Panc1 (cell line): Measurements from ENCODE around the gene TMEM253. TPM values are rescaled to one million over a fixed set of nuclear protein-coding genes. Genes with fewer than 3 reads are reported as not detected.
A peak's percentile ranks its signal among the peaks of the same experiment; 100 is the strongest.

Experiments used
- ATAC-seq: fragments of 200-7000 bp; cut with Tn5 transposase; 2 replicates; pipeline ENCODE4 v1.9.1; 2020; ENCODE audit warnings: mild to moderate bottlenecking, moderate library complexity
- BruUV-seq: library from RNA; stranded (reverse); fragments of 400-500 nt; replicated peaks from 2 replicates; lab custom pipeline; 2021; lab: Mats Ljungman, UMichigan
- CTCF ChIA-PET: fragments of 300-600 bp; sonication (Branson Sonifier 250); formaldehyde crosslinking; loops from one replicate; lab custom pipeline; 2022; ENCODE audit warnings: antibody characterized with exemption; lab: Charles Lee
- POLR2A ChIA-PET: fragments of 300-600 bp; sonication (Branson Sonifier 250); formaldehyde crosslinking; loops from one replicate; lab custom pipeline; 2022; ENCODE audit warnings: antibody characterized with exemption; lab: Charles Lee
- DNase-seq: peaks from one replicate; pipeline ENCODE4 v3.0.0-alpha.2; 2010; ENCODE audit warnings: low read depth, low spot score
- H3K27ac ChIP-seq: 2 replicates; pipeline ENCODE4 v1.5.1; 2011; ENCODE audit warnings: mild to moderate bottlenecking, low read length, inconsistent platforms
- H3K27me3 ChIP-seq: fragments of 200-500 bp; sonication (Bioruptor generic); 2 replicates; pipeline ENCODE4 v1.6.0; 2014; ENCODE audit warnings: low read length, inconsistent platforms; ENCODE audit not compliant: control insufficient read depth, insufficient read depth
- H3K36me3 ChIP-seq: fragments of 200-500 bp; sonication (Bioruptor generic); 2 replicates; pipeline ENCODE4 v1.5.1; 2014; ENCODE audit warnings: inconsistent platforms, mild to moderate bottlenecking, low read length, moderate library complexity; ENCODE audit not compliant: control insufficient read depth, insufficient read depth
- H3K4me1 ChIP-seq: 2 replicates; pipeline ENCODE4 v1.5.1; 2011; ENCODE audit warnings: inconsistent platforms, mild to moderate bottlenecking, low read length, moderate library complexity; ENCODE audit not compliant: control insufficient read depth, insufficient read depth
- H3K4me3 ChIP-seq, 2 experiments: 2 replicates each; pipeline ENCODE4 v1.5.1; 2011 to 2012; ENCODE audit warnings: low read depth in 2 of 2, low read length in 2 of 2, mild to moderate bottlenecking in 2 of 2, inconsistent platforms in 1 of 2, moderate library complexity in 1 of 2
- H3K9me3 ChIP-seq: fragments of 200-500 bp; sonication (Bioruptor generic); 2 replicates; pipeline ENCODE4 v1.5.1; 2014; ENCODE audit warnings: low read depth, mild to moderate bottlenecking, inconsistent platforms, low read length, moderate library complexity; ENCODE audit not compliant: control insufficient read depth, insufficient read depth
- POLR2AphosphoS5 ChIP-seq: IDR thresholded peaks from 2 replicates; pipeline ENCODE4 v1.6.1; 2012; ENCODE audit warnings: mild to moderate bottlenecking, low read depth, low read length, moderate library complexity
- SIN3A ChIP-seq: IDR thresholded peaks from 2 replicates; pipeline ENCODE4 v1.6.1; 2012; ENCODE audit warnings: low read depth, mild to moderate bottlenecking, low read length, moderate library complexity, borderline replicate concordance; ENCODE audit not compliant: insufficient read depth
- TCF7L2 ChIP-seq: IDR thresholded peaks from 2 replicates; pipeline ENCODE4 v1.6.1; 2011; ENCODE audit warnings: mild to moderate bottlenecking, low read depth, low read length, inconsistent platforms
- in situ Hi-C: cut with HindIII; loops from 2 replicates; pipeline ENCODE4 v1.10.0; 2016; ENCODE audit warnings: low sequenced_read_pairs, low pct_unique_long_range_greater_than_20kb
- intact Hi-C: fragments of 100-400 bp; cut with micrococcal nuclease; formaldehyde crosslinking; loops from one replicate; pipeline ENCODE4 v1.10.0; 2022; ENCODE audit not compliant: unreplicated experiment
- total RNA-seq: library from RNA; stranded (reverse); gene quantifications from one replicate; pipeline ENCODE4 v1.2.1, GENCODE V29; 2021; ENCODE audit not compliant: unreplicated experiment
- TF ChIP-seq, protein P1 (sequence below), 2 experiments: IDR thresholded peaks; 2 replicates each; pipeline ENCODE4 v1.6.1; 2011 to 2012; ENCODE audit warnings: low read depth in 2 of 2, control low read depth in 1 of 2, low read length in 1 of 2, mild to moderate bottlenecking in 1 of 2, moderate library complexity in 1 of 2; ENCODE audit not compliant: insufficient read depth in 1 of 2
- TF ChIP-seq, protein P2 (sequence below): fragments of 450-650 bp; IDR thresholded peaks from 2 replicates; pipeline ENCODE4 v1.5.1; 2017; ENCODE audit warnings: mild to moderate bottlenecking

Gene TMEM253
- total RNA-seq, 1 experiment from 2014 or later, result 0.33 TPM

DNA sequence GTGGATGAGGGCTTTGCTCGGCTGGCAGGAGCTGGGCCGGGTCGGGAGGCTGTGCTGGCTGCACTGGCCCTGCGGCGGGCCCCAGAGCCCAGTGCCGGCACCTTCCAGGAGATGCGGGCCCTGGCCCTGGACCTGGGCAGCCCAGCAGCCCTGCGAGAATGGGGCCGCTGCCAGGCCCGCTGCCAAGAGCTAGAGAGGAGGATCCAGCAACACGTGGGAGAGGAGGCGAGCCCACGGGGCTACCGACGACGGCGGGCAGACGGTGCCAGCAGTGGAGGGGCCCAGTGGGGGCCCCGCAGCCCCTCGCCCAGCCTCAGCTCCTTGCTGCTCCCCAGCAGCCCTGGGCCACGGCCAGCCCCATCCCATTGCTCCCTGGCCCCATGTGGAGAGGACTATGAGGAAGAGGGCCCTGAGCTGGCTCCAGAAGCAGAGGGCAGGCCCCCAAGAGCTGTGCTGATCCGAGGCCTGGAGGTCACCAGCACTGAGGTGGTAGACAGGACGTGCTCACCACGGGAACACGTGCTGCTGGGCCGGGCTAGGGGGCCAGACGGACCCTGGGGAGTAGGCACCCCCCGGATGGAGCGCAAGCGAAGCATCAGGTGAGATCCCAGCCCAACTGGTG is 19.2 kb upstream of the TMEM253 start:
- DNase-seq, result no peak
- H3K4me1 ChIP-seq, result no peaks in the 10 kb centered on the region
- no peak overlapping the region for H3K4me3 ChIP-seq
- TF ChIP-seq POLR2AphosphoS5 (no peak), TCF7L2 (no peak), SIN3A (no peak)
- TF ChIP-seq, protein P1, sequence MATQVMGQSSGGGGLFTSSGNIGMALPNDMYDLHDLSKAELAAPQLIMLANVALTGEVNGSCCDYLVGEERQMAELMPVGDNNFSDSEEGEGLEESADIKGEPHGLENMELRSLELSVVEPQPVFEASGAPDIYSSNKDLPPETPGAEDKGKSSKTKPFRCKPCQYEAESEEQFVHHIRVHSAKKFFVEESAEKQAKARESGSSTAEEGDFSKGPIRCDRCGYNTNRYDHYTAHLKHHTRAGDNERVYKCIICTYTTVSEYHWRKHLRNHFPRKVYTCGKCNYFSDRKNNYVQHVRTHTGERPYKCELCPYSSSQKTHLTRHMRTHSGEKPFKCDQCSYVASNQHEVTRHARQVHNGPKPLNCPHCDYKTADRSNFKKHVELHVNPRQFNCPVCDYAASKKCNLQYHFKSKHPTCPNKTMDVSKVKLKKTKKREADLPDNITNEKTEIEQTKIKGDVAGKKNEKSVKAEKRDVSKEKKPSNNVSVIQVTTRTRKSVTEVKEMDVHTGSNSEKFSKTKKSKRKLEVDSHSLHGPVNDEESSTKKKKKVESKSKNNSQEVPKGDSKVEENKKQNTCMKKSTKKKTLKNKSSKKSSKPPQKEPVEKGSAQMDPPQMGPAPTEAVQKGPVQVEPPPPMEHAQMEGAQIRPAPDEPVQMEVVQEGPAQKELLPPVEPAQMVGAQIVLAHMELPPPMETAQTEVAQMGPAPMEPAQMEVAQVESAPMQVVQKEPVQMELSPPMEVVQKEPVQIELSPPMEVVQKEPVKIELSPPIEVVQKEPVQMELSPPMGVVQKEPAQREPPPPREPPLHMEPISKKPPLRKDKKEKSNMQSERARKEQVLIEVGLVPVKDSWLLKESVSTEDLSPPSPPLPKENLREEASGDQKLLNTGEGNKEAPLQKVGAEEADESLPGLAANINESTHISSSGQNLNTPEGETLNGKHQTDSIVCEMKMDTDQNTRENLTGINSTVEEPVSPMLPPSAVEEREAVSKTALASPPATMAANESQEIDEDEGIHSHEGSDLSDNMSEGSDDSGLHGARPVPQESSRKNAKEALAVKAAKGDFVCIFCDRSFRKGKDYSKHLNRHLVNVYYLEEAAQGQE (IDR thresholded peaks at IDR 0.05; ENCODE audit: insufficient read depth in 1 of 2, low read depth in 2 of 2, low read length in 1 of 2), result no peak
- TF ChIP-seq, protein P2, sequence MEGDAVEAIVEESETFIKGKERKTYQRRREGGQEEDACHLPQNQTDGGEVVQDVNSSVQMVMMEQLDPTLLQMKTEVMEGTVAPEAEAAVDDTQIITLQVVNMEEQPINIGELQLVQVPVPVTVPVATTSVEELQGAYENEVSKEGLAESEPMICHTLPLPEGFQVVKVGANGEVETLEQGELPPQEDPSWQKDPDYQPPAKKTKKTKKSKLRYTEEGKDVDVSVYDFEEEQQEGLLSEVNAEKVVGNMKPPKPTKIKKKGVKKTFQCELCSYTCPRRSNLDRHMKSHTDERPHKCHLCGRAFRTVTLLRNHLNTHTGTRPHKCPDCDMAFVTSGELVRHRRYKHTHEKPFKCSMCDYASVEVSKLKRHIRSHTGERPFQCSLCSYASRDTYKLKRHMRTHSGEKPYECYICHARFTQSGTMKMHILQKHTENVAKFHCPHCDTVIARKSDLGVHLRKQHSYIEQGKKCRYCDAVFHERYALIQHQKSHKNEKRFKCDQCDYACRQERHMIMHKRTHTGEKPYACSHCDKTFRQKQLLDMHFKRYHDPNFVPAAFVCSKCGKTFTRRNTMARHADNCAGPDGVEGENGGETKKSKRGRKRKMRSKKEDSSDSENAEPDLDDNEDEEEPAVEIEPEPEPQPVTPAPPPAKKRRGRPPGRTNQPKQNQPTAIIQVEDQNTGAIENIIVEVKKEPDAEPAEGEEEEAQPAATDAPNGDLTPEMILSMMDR, result no peak
- intact Hi-C loops (no loop called here), in situ Hi-C loops (no loop called here)
- no peak overlapping the region for H3K27ac ChIP-seq
- peak; percentile 25; the same call in 1 of the 2 replicates for ATAC-seq
- H3K27me3 ChIP-seq, result no peaks in the 10 kb centered on the region
- no peaks in the 10 kb centered on the region for H3K9me3 ChIP-seq
- ChIA-PET CTCF (interaction anchor here (0.5 kb wide), 1 partner anchor 390 kb away, joined by 6 read pairs; no protein-coding TSS in a partner anchor), POLR2A (no interaction called here)
- H3K36me3 ChIP-seq, result no peaks in the 10 kb centered on the region
- no TSS peak for BruUV-seq

DNA sequence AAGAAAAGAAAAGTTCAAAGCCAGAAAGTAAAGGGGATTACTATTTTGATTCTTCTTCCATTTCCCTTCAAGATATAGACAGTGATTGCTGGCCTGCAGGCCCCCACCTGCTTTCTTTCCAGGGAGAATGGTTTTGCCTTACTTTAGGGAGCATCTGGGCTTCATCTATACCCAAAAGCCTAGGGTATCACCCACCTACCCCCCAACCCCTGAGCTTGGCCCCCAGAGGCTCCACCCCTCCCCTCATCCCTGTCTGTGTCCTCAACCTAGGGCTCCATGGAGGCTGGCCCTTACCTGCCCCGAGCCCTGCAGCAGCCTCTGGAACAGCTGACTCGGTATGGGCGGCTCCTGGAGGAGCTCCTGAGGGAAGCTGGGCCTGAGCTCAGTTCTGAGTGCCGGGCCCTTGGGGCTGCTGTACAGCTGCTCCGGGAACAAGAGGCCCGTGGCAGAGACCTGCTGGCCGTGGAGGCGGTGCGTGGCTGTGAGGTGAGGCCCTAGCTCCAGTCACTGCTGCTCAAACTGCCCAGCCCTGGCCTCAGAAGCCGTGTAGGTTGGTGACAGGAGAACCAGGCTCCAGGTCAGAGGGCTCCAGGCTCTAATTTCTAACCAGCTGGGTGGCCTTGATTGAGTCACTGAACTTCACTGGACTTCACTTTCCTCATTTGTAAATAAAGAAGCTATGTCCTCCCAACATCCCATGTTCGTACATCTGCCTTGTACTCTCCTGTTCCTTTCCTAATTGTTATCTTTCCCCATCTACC is 17.1 kb upstream of the TMEM253 start:
- POLR2A ChIA-PET, result no interaction called here
- Histone ChIP-seq H3K27me3 (no peaks in the 10 kb centered on the region), H3K4me1 (no peaks in the 10 kb centered on the region), H3K27ac (no peak overlapping the region), H3K36me3 (no peaks in the 10 kb centered on the region), H3K4me3 (no peak overlapping the region), H3K9me3 (no peaks in the 10 kb centered on the region)
- CTCF ChIA-PET, result interaction anchor here (0.6 kb wide), 1 partner anchor 86 kb away, joined by 14 read pairs; no protein-coding TSS in a partner anchor
- DNase-seq (no peak), ATAC-seq (no peak)
- in situ Hi-C loops (no loop called here), intact Hi-C loops (no loop called here)
- no peak for TF ChIP-seq SIN3A
- TF ChIP-seq TCF7L2, result no peak
- TF ChIP-seq, protein P1 (IDR thresholded peaks at IDR 0.05; ENCODE audit: insufficient read depth in 1 of 2, low read depth in 2 of 2, low read length in 1 of 2), result no peak
- no peak for TF ChIP-seq POLR2AphosphoS5
- TF ChIP-seq, protein P2, result no peak
- no TSS peak for BruUV-seq
